ENCODE measurements around the gene KCNMB1. TPM values are rescaled to one million over a fixed set of nuclear protein-coding genes. Genes with fewer than 3 reads are reported as not detected.

The KCNMB1 gene
- total RNA-seq, result not detected in 2 replicates

DNA sequence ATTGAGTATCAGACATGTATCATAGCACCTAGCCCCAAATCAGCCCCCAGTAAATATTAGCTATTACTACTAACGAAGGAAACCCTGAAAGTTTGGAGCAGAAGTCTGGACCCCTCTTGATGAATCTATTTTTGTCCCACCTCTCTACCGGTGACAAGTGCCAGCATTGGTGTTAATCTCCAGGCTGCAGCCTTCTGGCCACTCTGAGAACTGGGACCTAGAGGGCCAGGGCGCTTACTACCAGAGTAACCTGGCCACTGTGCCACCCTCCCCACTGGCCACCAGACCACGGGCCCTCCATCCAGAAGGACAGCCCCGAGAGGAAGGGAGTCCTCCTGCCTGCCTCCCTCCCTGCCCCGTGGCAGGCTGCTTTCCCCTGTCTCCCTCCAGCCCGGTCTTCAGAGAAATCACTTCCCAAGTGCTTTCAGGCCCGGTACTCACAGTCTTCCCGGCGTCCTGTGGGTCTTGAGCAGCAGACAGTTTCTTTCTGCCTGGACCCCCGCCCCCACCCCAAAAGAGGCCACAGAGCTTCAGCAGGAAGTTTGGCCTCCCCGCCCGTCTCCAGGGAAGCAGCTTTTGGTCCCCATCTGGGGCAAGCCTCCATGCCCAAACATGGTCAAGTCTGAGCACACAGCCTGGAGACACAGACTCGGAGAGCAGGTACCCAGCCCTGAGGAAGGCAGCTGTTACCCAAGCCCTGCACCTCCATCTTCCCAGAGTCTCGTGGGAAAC, at the start of gene KCNMB1:
Gene KCNMB1, minus strand, starts transcription at position 550 of the 732 bp plus-strand sequence. CDS start 3,920 bp downstream, outside the sequence.

Other genes with a start within 250 kb of the KCNMB1 start
- gene C5orf58, start 156.4 kb downstream of the KCNMB1 start, total RNA-seq, result not detected in 2 replicates
- not detected in 2 replicates for gene LCP2, start 91.6 kb downstream of the KCNMB1 start, total RNA-seq
- not detected in 2 replicates for gene KCNIP1, start 114.7 kb upstream of the KCNMB1 start, total RNA-seq

All from smooth muscle cell of trachea (primary cell).